ENCODE measurements around the gene MAGOH.

MAGOH gene

DNA sequence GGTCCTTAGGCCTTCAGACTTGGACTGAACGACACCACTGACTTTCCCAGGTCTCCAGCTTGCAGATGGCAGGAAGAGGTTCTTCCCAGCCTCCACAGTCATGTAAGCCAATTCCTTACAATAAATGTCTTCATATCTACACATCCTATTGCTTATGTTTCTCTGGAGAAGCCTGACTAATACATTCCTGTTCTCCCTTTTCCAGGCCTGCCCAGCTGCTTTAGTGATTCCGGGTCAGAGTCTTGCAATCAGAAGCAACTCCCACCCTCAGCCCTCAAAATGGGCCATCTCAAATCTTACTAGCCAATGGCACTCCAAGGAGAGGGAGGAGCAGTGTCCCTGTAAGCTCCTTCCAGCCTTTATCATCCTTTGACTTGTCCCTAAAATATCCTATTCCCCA lies 58.1 kb downstream of the MAGOH start:
- Histone ChIP-seq H3K27me3 (ENCODE audit: control insufficient read depth in 1 of 2, insufficient read depth in 2 of 2, low read length in 2 of 2) (no peaks in the 10 kb centered on the region), H3K36me3 (ENCODE audit: control insufficient read depth in 1 of 2, insufficient read depth in 2 of 2, low read length in 2 of 2) (no peaks in the 10 kb centered on the region), H3K4me1 (ENCODE audit: control insufficient read depth in 1 of 2, insufficient read depth in 2 of 2, low read length in 2 of 2) (peaks cover 47 to 52% of the 10 kb centered on the region in 2 donors), H3K4me3 (ENCODE audit: low read depth in 1 of 2, low read length in 2 of 2) (no peak overlapping the region), H3K9ac (ENCODE audit: low read depth in 1 of 2, low read length in 2 of 2) (no peak overlapping the region), H3K27ac (ENCODE audit: low read depth, low read length) (no peak overlapping the region), H3K9me3 (ENCODE audit: control insufficient read depth in 1 of 2, low read length in 2 of 2) (no peaks in the 10 kb centered on the region)
